Neuronal stem cell (in vitro differentiated cells): ENCODE measurements around the gene TMEM14B.

Experiments
- small RNA-seq: library from polyadenylated mRNA; stranded (forward); fragments of <200 nt; extraction: miRNeasy Mini kit (QIAGEN cat#:217004); gene quantifications from one replicate; pipeline ENCODE3, GENCODE V24; 2013; ENCODE audit not compliant: insufficient read depth

TMEM14B gene

Small RNA genes within 50 kb of the gene (small RNA-seq; reads per million reads assigned to genes)
- 1.2 reads per million for gene RNA5SP203
